WTC11 (cell line): ENCODE measurements around the gene NUCB2. TPM values are rescaled to one million over a fixed set of nuclear protein-coding genes. Genes with fewer than 3 reads are reported as not detected.

ENCODE experiments used
- ATAC-seq: fragments of 200-7000 bp; cut with Tn5 transposase; 2 replicates; pipeline ENCODE4 v1.10.0; 2021; ENCODE audit warnings: mild to moderate bottlenecking, moderate library complexity
- CTCF ChIA-PET: fragments of 300-600 bp; sonication (Branson Sonifier 250); formaldehyde crosslinking; loops from one replicate; lab custom pipeline; 2021; ENCODE audit warnings: antibody characterized with exemption; lab: Charles Lee
- POLR2A ChIA-PET: fragments of 350-600 bp; sonication (Branson Sonifier 250); formaldehyde crosslinking; loops from one replicate; lab custom pipeline; 2021; ENCODE audit warnings: antibody characterized with exemption; lab: Charles Lee
- DNase-seq: peaks from one replicate; pipeline ENCODE4 v3.0.0; 2021; ENCODE audit warnings: low spot score
- H3K27ac Mint-ChIP-seq: 2 replicates; pipeline ENCODE4 v1.8.0; 2021; ENCODE audit warnings: mixed read lengths
- H3K27me3 Mint-ChIP-seq: 2 replicates; pipeline ENCODE4 v1.8.0; 2021; ENCODE audit warnings: low read depth, mild to moderate bottlenecking, moderate library complexity, mixed read lengths
- H3K36me3 Mint-ChIP-seq: 2 replicates; pipeline ENCODE4 v1.8.0; 2021; ENCODE audit warnings: mixed read lengths
- H3K4me1 Mint-ChIP-seq: 2 replicates; pipeline ENCODE4 v1.8.0; 2022; ENCODE audit warnings: mixed read lengths
- H3K4me3 Mint-ChIP-seq: 2 replicates; pipeline ENCODE4 v1.8.0; 2021; ENCODE audit warnings: mild to moderate bottlenecking, moderate library complexity, mixed read lengths
- H3K9me3 Mint-ChIP-seq: 2 replicates; pipeline ENCODE4 v1.8.0; 2021; ENCODE audit warnings: mixed read lengths
- ATF2 ChIP-seq: sonication (generic); formaldehyde crosslinking; IDR thresholded peaks from 2 replicates; pipeline ENCODE4 v1.8.1; 2022; ENCODE audit warnings: low read depth, missing genetic modification reagents, borderline replicate concordance
- CBFB ChIP-seq: sonication (generic); formaldehyde crosslinking; IDR thresholded peaks from 2 replicates; pipeline ENCODE4 v1.8.1; 2022; ENCODE audit warnings: mild to moderate bottlenecking, low read depth, missing genetic modification reagents
- CDX4 ChIP-seq: fragments of 250-450 bp; sonication (Bioruptor Pico); IDR thresholded peaks from 2 replicates; pipeline ENCODE4 v1.9.0; 2021; ENCODE audit warnings: moderate library complexity, mild to moderate bottlenecking, inconsistent platforms, borderline replicate concordance
- E2F5 ChIP-seq: sonication (generic); formaldehyde crosslinking; IDR thresholded peaks from 2 replicates; pipeline ENCODE4 v1.8.1; 2022; ENCODE audit warnings: mild to moderate bottlenecking, moderate library complexity, missing genetic modification reagents
- MYBL2 ChIP-seq: sonication (generic); formaldehyde crosslinking; IDR thresholded peaks from 2 replicates; pipeline ENCODE4 v1.8.1; 2023; ENCODE audit warnings: mild to moderate bottlenecking, moderate library complexity, missing genetic modification reagents
- NR1H2 ChIP-seq: sonication (generic); formaldehyde crosslinking; IDR thresholded peaks from 2 replicates; pipeline ENCODE4 v1.9.0; 2021; ENCODE audit warnings: mild to moderate bottlenecking, moderate library complexity, missing genetic modification reagents
- NR2C2 ChIP-seq: sonication (generic); formaldehyde crosslinking; IDR thresholded peaks from 2 replicates; pipeline ENCODE4 v1.8.0; 2022; ENCODE audit warnings: mild to moderate bottlenecking, missing genetic modification reagents
- OVOL2 ChIP-seq: fragments of 250-450 bp; sonication (Bioruptor Pico); IDR thresholded peaks from 2 replicates; pipeline ENCODE4 v1.9.0; 2021; ENCODE audit warnings: mild to moderate bottlenecking, borderline replicate concordance
- RORB ChIP-seq: fragments of 250-450 bp; sonication (Bioruptor Pico); IDR thresholded peaks from 2 replicates; pipeline ENCODE4 v1.9.0; 2021; ENCODE audit warnings: mild to moderate bottlenecking
- STAT6 ChIP-seq: sonication (generic); formaldehyde crosslinking; conservative IDR thresholded peaks from 2 replicates; pipeline ENCODE4 v1.8.1; 2023; ENCODE audit warnings: mild to moderate bottlenecking, low read depth, missing genetic modification reagents, moderate library complexity
- TCF7 ChIP-seq: sonication (generic); formaldehyde crosslinking; IDR thresholded peaks from 2 replicates; pipeline ENCODE4 v1.8.0; 2022; ENCODE audit warnings: mild to moderate bottlenecking, low read depth, missing genetic modification reagents, moderate library complexity
- TEAD1 ChIP-seq: sonication (generic); formaldehyde crosslinking; IDR thresholded peaks from 2 replicates; pipeline ENCODE4 v1.8.0; 2022; ENCODE audit warnings: mild to moderate bottlenecking, missing genetic modification reagents
- ZNF281 ChIP-seq: sonication (generic); formaldehyde crosslinking; IDR thresholded peaks from 2 replicates; pipeline ENCODE4 v1.8.0; 2023; ENCODE audit warnings: mild to moderate bottlenecking, missing genetic modification reagents
- ZNF671 ChIP-seq: fragments of 250-450 bp; sonication (Bioruptor Pico); IDR thresholded peaks from 2 replicates; pipeline ENCODE4 v1.8.0; 2021; ENCODE audit warnings: mild to moderate bottlenecking
- ZSCAN18 ChIP-seq: fragments of 250-450 bp; sonication (Bioruptor Pico); IDR thresholded peaks from 2 replicates; pipeline ENCODE4 v2.1.2; 2022; ENCODE audit warnings: mild to moderate bottlenecking, moderate library complexity
- total RNA-seq: library from RNA; stranded (reverse); gene quantifications from 3 replicates; pipeline ENCODE4 v1.2.3, GENCODE V29; 2021

Gene NUCB2
- total RNA-seq, 1 experiment from 2014 or later = 16.1 TPM

- POLR2A ChIA-PET = no interaction called here
- no peak for DNase-seq
- no peak for TF ChIP-seq ATF2 (CRISPR knock-in tag)
- TF ChIP-seq E2F5 (CRISPR knock-in tag) = no peak
- TF ChIP-seq OVOL2 (CRISPR knock-in tag) = no peak
- no peak for TF ChIP-seq ZSCAN18 (CRISPR knock-in tag)
- TF ChIP-seq TEAD1 (CRISPR knock-in tag) = no peak
- TF ChIP-seq NR1H2 (CRISPR knock-in tag) = no peak
- no peak for TF ChIP-seq TCF7
- TF ChIP-seq CDX4 (CRISPR knock-in tag) = no peak
- no peak for TF ChIP-seq RORB (CRISPR knock-in tag)
- TF ChIP-seq CBFB (CRISPR knock-in tag) = no peak
- no peak for TF ChIP-seq ZNF671
- no peak for TF ChIP-seq NR2C2 (CRISPR knock-in tag)
- no peak for TF ChIP-seq STAT6
- TF ChIP-seq MYBL2 (CRISPR knock-in tag) = no peak
- TF ChIP-seq ZNF281 (CRISPR knock-in tag) = no peak
- TF ChIP-seq, all 79 proteins: peak for 0
- CTCF ChIA-PET = interaction anchor here (0.5 to 1.9 kb wide), 16 partner anchors 9 to 501 kb away, joined by 3 to 19 read pairs (median 4); no protein-coding TSS in a partner anchor
- Mint-ChIP-seq H3K27ac (no peak overlapping the region), H3K9me3 (no peaks in the 10 kb centered on the region), H3K4me1 (no peaks in the 10 kb centered on the region), H3K27me3 (no peaks in the 10 kb centered on the region), H3K4me3 (no peak overlapping the region), H3K36me3 (peaks cover 7% of the 10 kb centered on the region; the same call in 1 of the 2 replicates)
- ATAC-seq = no peak
Measured at GRCh38 chr11:17229481-17230152, 46.9 kb upstream of the NUCB2 start.
